ENCODE results near the gene MYRFL.

The MYRFL gene

GRCh38 chr12:69834576-69834975 lies 9.5 kb downstream of the MYRFL start:
- Histone ChIP-seq H4K20me1 (ENCODE audit: insufficient read depth, low read length) (no peaks in the 10 kb centered on the region), H3K27ac (ENCODE audit: low read depth, low read length, poor library complexity, severe bottlenecking) (no peak overlapping the region), H2AFZ (ENCODE audit: low read length) (no peak overlapping the region), H3K9me3 (ENCODE audit: low read length) (no peaks in the 10 kb centered on the region), H3K4me1 (ENCODE audit: insufficient read depth, low read length, severe bottlenecking) (no peaks in the 10 kb centered on the region), H3K36me3 (ENCODE audit: insufficient read depth, low read length) (no peaks in the 10 kb centered on the region), H3K4me3 (ENCODE audit: low read depth, low read length, poor library complexity, severe bottlenecking) (no peak overlapping the region), H3K9me2 (ENCODE audit: low read depth, low read length) (no peaks in the 10 kb centered on the region), H3K79me2 (ENCODE audit: insufficient read depth, low read length) (no peaks in the 10 kb centered on the region), H3K27me3 (ENCODE audit: insufficient read depth, low read length) (no peaks in the 10 kb centered on the region; the same call in 1 of the 2 replicates), H3K9ac (ENCODE audit: low read length) (no peak overlapping the region), H3K4me2 (ENCODE audit: low read length) (no peak overlapping the region), H3F3A (ENCODE audit: insufficient read depth, low read length) (no peaks in the 10 kb centered on the region)
- TF ChIP-seq EZH2 (IDR thresholded peaks at IDR 0.05; ENCODE audit: borderline replicate concordance, low read length) (no peak), CTCF (IDR thresholded peaks at IDR 0.05; ENCODE audit: low read length) (no peak)

- Histone ChIP-seq H3K36me3 (ENCODE audit: insufficient read depth, low read length) (no peaks in the 10 kb centered on the region), H3K79me2 (ENCODE audit: insufficient read depth, low read length) (no peaks in the 10 kb centered on the region), H3F3A (ENCODE audit: insufficient read depth, low read length) (no peaks in the 10 kb centered on the region), H3K9ac (ENCODE audit: low read length) (no peak overlapping the region), H3K4me1 (ENCODE audit: insufficient read depth, low read length, severe bottlenecking) (no peaks in the 10 kb centered on the region), H4K20me1 (ENCODE audit: insufficient read depth, low read length) (no peaks in the 10 kb centered on the region), H3K27me3 (ENCODE audit: insufficient read depth, low read length) (no peaks in the 10 kb centered on the region; the same call in 1 of the 2 replicates), H3K4me3 (ENCODE audit: low read depth, low read length, poor library complexity, severe bottlenecking) (no peak overlapping the region), H2AFZ (ENCODE audit: low read length) (no peak overlapping the region), H3K9me3 (ENCODE audit: low read length) (no peaks in the 10 kb centered on the region), H3K4me2 (ENCODE audit: low read length) (no peak overlapping the region), H3K27ac (ENCODE audit: low read depth, low read length, poor library complexity, severe bottlenecking) (no peak overlapping the region), H3K9me2 (ENCODE audit: low read depth, low read length) (no peaks in the 10 kb centered on the region)
- TF ChIP-seq CTCF (IDR thresholded peaks at IDR 0.05; ENCODE audit: low read length): no peak
- TF ChIP-seq EZH2 (IDR thresholded peaks at IDR 0.05; ENCODE audit: borderline replicate concordance, low read length): no peak
Measured at GRCh38 chr12:69835081-69835480, 10.1 kb downstream of the MYRFL start.

GRCh38 chr12:69836015-69836414 lies 11.0 kb downstream of the MYRFL start:
- Histone ChIP-seq H3K4me2 (ENCODE audit: low read length) (no peak overlapping the region), H3F3A (ENCODE audit: insufficient read depth, low read length) (no peaks in the 10 kb centered on the region), H3K4me3 (ENCODE audit: low read depth, low read length, poor library complexity, severe bottlenecking) (no peak overlapping the region), H3K4me1 (ENCODE audit: insufficient read depth, low read length, severe bottlenecking) (no peaks in the 10 kb centered on the region), H3K79me2 (ENCODE audit: insufficient read depth, low read length) (no peaks in the 10 kb centered on the region), H3K36me3 (ENCODE audit: insufficient read depth, low read length) (no peaks in the 10 kb centered on the region), H3K9ac (ENCODE audit: low read length) (no peak overlapping the region), H3K27me3 (ENCODE audit: insufficient read depth, low read length) (no peaks in the 10 kb centered on the region; the same call in 1 of the 2 replicates), H3K27ac (ENCODE audit: low read depth, low read length, poor library complexity, severe bottlenecking) (no peak overlapping the region), H3K9me3 (ENCODE audit: low read length) (no peaks in the 10 kb centered on the region), H2AFZ (ENCODE audit: low read length) (no peak overlapping the region), H3K9me2 (ENCODE audit: low read depth, low read length) (no peaks in the 10 kb centered on the region), H4K20me1 (ENCODE audit: insufficient read depth, low read length) (no peaks in the 10 kb centered on the region)
- TF ChIP-seq EZH2 (IDR thresholded peaks at IDR 0.05; ENCODE audit: borderline replicate concordance, low read length) (no peak), CTCF (IDR thresholded peaks at IDR 0.05; ENCODE audit: low read length) (no peak)

All from OCI-LY1 (cell line).